ENCODE data around the gene HMX1. TPM values are rescaled to one million over a fixed set of nuclear protein-coding genes. Genes with fewer than 3 reads are reported as not detected.

The HMX1 gene
- total RNA-seq, 1 donor from 2014 or later = 0.92 TPM

DNA sequence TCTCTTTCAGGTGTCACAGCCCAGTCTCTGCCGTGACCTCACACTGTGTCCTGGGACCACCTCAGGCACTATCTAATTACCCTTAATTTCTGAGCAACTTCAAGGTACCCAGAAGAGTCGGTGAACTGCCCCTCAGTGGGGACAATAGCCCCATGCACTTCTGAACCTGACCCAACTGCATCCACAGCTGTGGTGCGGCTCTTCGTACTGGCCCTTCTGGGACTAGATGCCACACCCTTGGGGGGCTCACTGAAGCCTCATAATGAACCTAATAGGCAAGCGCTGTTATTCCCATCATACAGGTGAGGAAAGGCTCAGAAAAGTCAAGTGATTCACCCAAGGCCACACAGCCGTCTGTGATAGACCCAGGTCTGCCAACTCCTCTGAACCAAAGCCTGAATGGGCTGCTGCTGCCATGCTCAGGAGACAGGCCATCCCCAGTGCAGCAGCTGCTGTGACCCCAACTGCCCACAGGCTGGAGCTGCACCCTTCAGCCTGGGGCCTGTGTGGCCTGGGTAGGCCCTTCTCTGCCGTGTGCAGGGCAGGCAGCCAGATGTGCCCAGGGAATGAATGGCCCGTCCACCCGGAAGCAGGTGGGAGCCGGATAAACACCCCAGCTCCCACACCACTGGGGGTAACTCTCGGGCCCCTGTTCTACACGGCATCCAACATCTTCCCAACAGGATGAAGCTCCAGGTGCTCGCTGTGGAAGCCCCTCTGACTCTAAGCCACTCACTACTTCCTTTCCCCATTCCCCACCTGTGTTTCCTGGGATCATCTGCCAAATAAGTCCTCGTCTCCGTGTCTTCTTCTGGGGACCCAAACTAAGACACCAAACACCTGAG lies 35.9 kb downstream of the HMX1 start:
- peaks cover 10% of the 10 kb centered on the region for H3K4me1 Mint-ChIP-seq
- peaks cover 8% of the 10 kb centered on the region for H3K27me3 Mint-ChIP-seq (ENCODE audit: low read depth)
- no peak overlapping the region for H3K4me3 Mint-ChIP-seq
- no peaks in the 10 kb centered on the region for H3K36me3 Mint-ChIP-seq
- no peak for TF ChIP-seq CTCF (IDR thresholded peaks at IDR 0.05; ENCODE audit: unreplicated experiment)
- H3K9me3 Mint-ChIP-seq = no peaks in the 10 kb centered on the region
- no peak for DNase-seq (ENCODE audit: low spot score in 2 of 2, unreplicated experiment in 2 of 2)
- no peak overlapping the region for H3K27ac Mint-ChIP-seq

- no peak for DNase-seq (ENCODE audit: low spot score in 2 of 2, unreplicated experiment in 2 of 2)
- H3K27me3 Mint-ChIP-seq (ENCODE audit: low read depth) = peaks cover 15% of the 10 kb centered on the region
- H3K4me1 Mint-ChIP-seq = peaks cover 10% of the 10 kb centered on the region
- H3K4me3 Mint-ChIP-seq = no peak overlapping the region
- no peak overlapping the region for H3K27ac Mint-ChIP-seq
- H3K36me3 Mint-ChIP-seq = no peaks in the 10 kb centered on the region
- no peak for TF ChIP-seq CTCF (IDR thresholded peaks at IDR 0.05; ENCODE audit: unreplicated experiment)
- H3K9me3 Mint-ChIP-seq = no peaks in the 10 kb centered on the region
Measured at GRCh38 chr4:8834681-8835220, 36.9 kb downstream of the HMX1 start.

DNA sequence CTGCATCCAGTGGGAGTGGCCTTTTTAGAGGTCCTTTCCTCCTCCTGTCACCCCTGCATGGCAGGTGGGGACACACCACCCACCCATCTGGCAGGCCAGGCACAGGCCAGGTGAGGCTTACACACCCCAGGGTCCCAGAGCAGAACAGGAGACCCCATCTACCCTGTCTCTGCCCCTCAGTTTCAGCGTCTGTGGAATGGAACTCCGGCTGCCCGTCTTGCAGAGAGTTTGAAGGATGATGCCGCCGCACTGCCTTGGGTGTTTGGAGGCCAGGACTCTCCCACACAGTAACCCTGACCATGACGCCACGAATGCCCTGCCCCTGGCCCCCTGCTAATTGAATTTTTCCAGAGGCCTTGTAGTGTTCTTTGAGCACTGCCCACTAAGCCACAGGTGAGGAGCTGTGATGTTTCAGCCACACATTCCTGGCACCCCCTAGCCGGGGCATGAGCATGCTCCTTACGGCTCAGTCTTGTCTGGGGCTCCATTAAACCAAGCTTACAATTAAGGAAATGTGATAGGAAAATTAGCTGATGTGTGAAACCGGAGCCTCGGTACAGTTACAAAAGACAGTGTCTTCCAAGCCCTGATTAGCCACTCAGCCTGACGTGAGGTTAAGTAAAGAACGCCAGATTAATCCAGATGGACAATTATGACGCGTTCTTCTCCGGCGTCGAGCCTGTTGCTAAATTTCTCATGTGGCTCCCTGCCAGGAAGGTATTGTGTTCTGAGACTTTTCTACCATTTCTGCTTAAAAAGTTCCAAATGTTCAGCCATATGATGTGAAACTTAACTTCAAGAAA lies 39.3 kb downstream of the HMX1 start:
- Mint-ChIP-seq H3K36me3 (no peaks in the 10 kb centered on the region), H3K4me3 (no peak overlapping the region), H3K4me1 (peaks cover 2% of the 10 kb centered on the region), H3K9me3 (peaks cover 14% of the 10 kb centered on the region), H3K27ac (no peak overlapping the region), H3K27me3 (ENCODE audit: low read depth) (peaks cover 34% of the 10 kb centered on the region)
- no peak for TF ChIP-seq CTCF (IDR thresholded peaks at IDR 0.05; ENCODE audit: unreplicated experiment)
- DNase-seq (ENCODE audit: low spot score in 2 of 2, unreplicated experiment in 2 of 2) = no peak

DNA sequence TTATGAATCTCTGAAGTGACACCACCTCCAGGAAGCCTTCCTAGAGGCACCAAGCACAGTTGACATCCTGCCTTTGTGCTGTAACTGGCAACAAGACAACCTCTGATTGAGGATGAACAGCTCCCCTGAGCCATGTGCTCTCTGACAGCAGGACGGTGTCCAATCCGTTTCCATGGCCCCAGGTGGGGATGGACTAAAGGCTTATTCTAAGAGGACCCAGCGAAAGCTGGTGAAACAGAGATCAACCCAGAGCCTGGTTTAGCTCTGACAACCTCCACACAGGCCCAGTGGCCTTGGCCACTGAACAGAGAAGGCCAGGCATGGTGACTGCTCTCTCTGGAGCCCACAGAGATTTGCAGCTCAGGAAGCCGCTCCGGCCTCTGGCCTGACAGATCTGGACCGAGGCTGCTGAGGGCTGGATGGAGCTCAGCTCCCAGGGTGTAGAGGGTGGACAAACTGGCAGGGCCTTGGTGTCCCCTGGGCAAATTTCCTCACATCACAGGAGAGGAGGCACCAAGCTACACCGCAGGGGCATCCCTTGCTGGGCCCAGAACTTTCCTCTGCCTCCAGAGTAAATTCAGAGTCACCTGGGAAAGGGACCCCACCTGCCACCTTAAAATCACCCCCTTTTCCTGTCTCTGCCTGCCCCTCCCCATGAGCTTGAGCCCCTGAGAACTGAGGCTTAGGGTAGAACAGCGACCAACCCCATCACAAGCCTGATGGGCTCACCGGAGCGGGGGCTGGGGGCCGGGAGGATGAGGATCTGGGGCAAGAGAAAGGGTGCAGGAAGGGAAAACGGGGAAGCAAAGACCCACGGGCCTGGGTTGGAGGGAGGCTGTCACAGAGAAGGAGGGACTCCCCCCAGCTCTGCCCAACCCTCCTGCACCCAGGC lies 40.2 kb downstream of the HMX1 start:
- TF ChIP-seq CTCF (IDR thresholded peaks at IDR 0.05; ENCODE audit: unreplicated experiment) = no peak
- Mint-ChIP-seq H3K4me1 (no peaks in the 10 kb centered on the region), H3K27me3 (ENCODE audit: low read depth) (peaks cover 40% of the 10 kb centered on the region), H3K4me3 (no peak overlapping the region), H3K36me3 (no peaks in the 10 kb centered on the region), H3K27ac (no peak overlapping the region), H3K9me3 (peaks cover 14% of the 10 kb centered on the region)
- DNase-seq (ENCODE audit: low spot score in 2 of 2, unreplicated experiment in 2 of 2) = no peak

GRCh38 chr4:8830611-8831200 lies 40.9 kb downstream of the HMX1 start:
- no peaks in the 10 kb centered on the region for H3K4me1 Mint-ChIP-seq
- no peak for TF ChIP-seq CTCF (IDR thresholded peaks at IDR 0.05; ENCODE audit: unreplicated experiment)
- H3K27ac Mint-ChIP-seq = no peak overlapping the region
- no peaks in the 10 kb centered on the region for H3K36me3 Mint-ChIP-seq
- peaks cover 46% of the 10 kb centered on the region for H3K27me3 Mint-ChIP-seq (ENCODE audit: low read depth)
- no peak overlapping the region for H3K4me3 Mint-ChIP-seq
- no peak for DNase-seq (ENCODE audit: low spot score in 2 of 2, unreplicated experiment in 2 of 2)
- H3K9me3 Mint-ChIP-seq = peaks cover 14% of the 10 kb centered on the region
